Skeletal muscle tissue (tissue), 4 donors: ENCODE data around the gene MLLT6. TPM values are rescaled to one million over a fixed set of nuclear protein-coding genes. Genes with fewer than 3 reads are reported as not detected.

ENCODE experiments used
- H3K27ac ChIP-seq: one replicate; pipeline ENCODE4 v1.7.0; 2013; ENCODE audit warnings: mild to moderate bottlenecking, low read depth, low read length, inconsistent platforms
- H3K27me3 ChIP-seq, 3 donors: one replicate each; pipeline ENCODE4 v1.7.0; 2013; ENCODE audit warnings: low read length in 3 of 3; ENCODE audit not compliant: control insufficient read depth in 3 of 3, insufficient read depth in 3 of 3
- H3K36me3 ChIP-seq, 3 donors: one replicate each; pipeline ENCODE4 v1.7.0; 2013; ENCODE audit warnings: low read length in 3 of 3; ENCODE audit not compliant: control insufficient read depth in 3 of 3, insufficient read depth in 3 of 3
- H3K4me1 ChIP-seq, 3 donors: one replicate each; pipeline ENCODE4 v1.7.0; 2013; ENCODE audit warnings: low read length in 3 of 3, mild to moderate bottlenecking in 3 of 3; ENCODE audit not compliant: control insufficient read depth in 3 of 3, insufficient read depth in 3 of 3
- H3K4me3 ChIP-seq, 3 donors: one replicate each; pipeline ENCODE4 v1.7.0; 2013; ENCODE audit warnings: low read length in 3 of 3
- H3K9ac ChIP-seq, 3 donors: one replicate each; pipeline ENCODE4 v1.7.0; 2013; ENCODE audit warnings: low read length in 3 of 3, mild to moderate bottlenecking in 3 of 3, moderate library complexity in 2 of 3, low read depth in 1 of 3
- H3K9me3 ChIP-seq, 3 donors: one replicate each; pipeline ENCODE4 v1.7.0; 2013; ENCODE audit warnings: low read length in 3 of 3; ENCODE audit not compliant: control insufficient read depth in 3 of 3
- total RNA-seq: library from RNA; depleted of rRNA; stranded (reverse); fragments of >200 nt; gene quantifications from one replicate; pipeline ENCODE4 v1.2.3, GENCODE V29; 2014
- donor health status: Osteomylitis.

MLLT6 gene
- total RNA-seq, 1 donor from 2014 or later, result 16.2 TPM

GRCh38 chr17:38667099-38667786, 37.8 kb upstream of the MLLT6 start:
- H3K4me3 ChIP-seq, result no peak overlapping the region
- no peaks in the 10 kb centered on the region for H3K4me1 ChIP-seq
- no peak overlapping the region for H3K27ac ChIP-seq
- no peaks in the 10 kb centered on the region for H3K36me3 ChIP-seq
- H3K27me3 ChIP-seq, result peaks cover 31 to 46% (median 38%) of the 10 kb centered on the region in 3 donors
- no peaks in the 10 kb centered on the region for H3K9me3 ChIP-seq
- no peak overlapping the region for H3K9ac ChIP-seq

- H3K27me3 ChIP-seq, result peaks cover 35 to 48% (median 42%) of the 10 kb centered on the region in 3 donors
- no peaks in the 10 kb centered on the region for H3K9me3 ChIP-seq
- no peak overlapping the region for H3K9ac ChIP-seq
- no peaks in the 10 kb centered on the region for H3K4me1 ChIP-seq
- no peaks in the 10 kb centered on the region for H3K36me3 ChIP-seq
- no peak overlapping the region for H3K27ac ChIP-seq
- no peak overlapping the region for H3K4me3 ChIP-seq
Measured at GRCh38 chr17:38667787-38668122, 37.3 kb upstream of the MLLT6 start.

- no peak overlapping the region for H3K27ac ChIP-seq
- no peaks in the 10 kb centered on the region for H3K36me3 ChIP-seq
- H3K9ac ChIP-seq, result no peak overlapping the region
- H3K27me3 ChIP-seq, result peaks cover 43 to 54% (median 49%) of the 10 kb centered on the region in 3 donors
- peaks cover 4 to 5% (median 5%) of the 10 kb centered on the region in 3 donors for H3K4me1 ChIP-seq
- H3K4me3 ChIP-seq, result no peak overlapping the region
- H3K9me3 ChIP-seq, result no peaks in the 10 kb centered on the region
Measured at GRCh38 chr17:38669520-38669919, 35.6 kb upstream of the MLLT6 start.

GRCh38 chr17:38671939-38672720, 32.9 kb upstream of the MLLT6 start:
- Histone ChIP-seq H3K27me3 (peaks cover 48 to 66% (median 50%) of the 10 kb centered on the region in 3 donors), H3K9me3 (no peaks in the 10 kb centered on the region), H3K27ac (no peak overlapping the region), H3K4me1 (peaks cover 9 to 13% (median 10%) of the 10 kb centered on the region in 3 donors), H3K9ac (no peak overlapping the region), H3K4me3 (no peak overlapping the region), H3K36me3 (no peaks in the 10 kb centered on the region)

- Histone ChIP-seq H3K27ac (no peak overlapping the region), H3K4me1 (peaks cover 9 to 17% (median 10%) of the 10 kb centered on the region in 3 donors), H3K9ac (no peak overlapping the region), H3K4me3 (no peak overlapping the region), H3K9me3 (no peaks in the 10 kb centered on the region), H3K36me3 (no peaks in the 10 kb centered on the region), H3K27me3 (peaks cover 47 to 66% (median 48%) of the 10 kb centered on the region in 3 donors)
Measured at GRCh38 chr17:38672788-38673706, 32.0 kb upstream of the MLLT6 start.

GRCh38 chr17:38673707-38674013, 31.4 kb upstream of the MLLT6 start:
- Histone ChIP-seq H3K9ac (no peak overlapping the region), H3K9me3 (no peaks in the 10 kb centered on the region), H3K27ac (no peak overlapping the region), H3K4me1 (peaks cover 9 to 17% (median 10%) of the 10 kb centered on the region in 3 donors), H3K27me3 (peaks cover 45 to 64% (median 47%) of the 10 kb centered on the region in 3 donors), H3K36me3 (no peaks in the 10 kb centered on the region), H3K4me3 (peak overlapping the region in 1 of 3 donors; percentile 49)

GRCh38 chr17:38674014-38674748, 30.9 kb upstream of the MLLT6 start:
- H3K27ac ChIP-seq, result no peak overlapping the region

GRCh38 chr17:38674749-38675615, 30.1 kb upstream of the MLLT6 start, which contains the start of gene EPOP:
Gene EPOP, minus strand, starts transcription at chr17:38674957. Its CDS starts 462 bp downstream, at chr17:38674495.
- no peaks in the 10 kb centered on the region for H3K9me3 ChIP-seq
- no peaks in the 10 kb centered on the region for H3K36me3 ChIP-seq
- H3K4me1 ChIP-seq, result peaks cover 9 to 17% (median 10%) of the 10 kb centered on the region in 3 donors
- H3K27me3 ChIP-seq, result peaks cover 34 to 51% (median 38%) of the 10 kb centered on the region in 3 donors
- H3K27ac ChIP-seq, result no peak within 1 kb of the TSS
- peak within 1 kb of the TSS in 2 of 3 donors; percentile 6 to 54 for H3K9ac ChIP-seq
- H3K4me3 ChIP-seq, result peak within 1 kb of the TSS; percentile 40 to 58 (median 49)

More at GRCh38 chr17:38674014-38674748, 30.9 kb upstream of the MLLT6 start:
- peaks cover 9 to 17% (median 10%) of the 10 kb centered on the region in 3 donors for H3K4me1 ChIP-seq
- H3K4me3 ChIP-seq, result peak overlapping the region in 2 of 3 donors; percentile 41 to 49
- H3K9ac ChIP-seq, result peak overlapping the region in 2 of 3 donors; percentile 6 to 54
- H3K9me3 ChIP-seq, result no peaks in the 10 kb centered on the region
- no peaks in the 10 kb centered on the region for H3K36me3 ChIP-seq
- H3K27me3 ChIP-seq, result peaks cover 42 to 59% (median 46%) of the 10 kb centered on the region in 3 donors
